DOHH2 (cell line): ENCODE data around the gene DEDD.

Experiments used
- CTCF ChIP-seq: fragments of 200-600 bp; sonication (generic); IDR thresholded peaks from one replicate; pipeline ENCODE4 v1.5.1; 2014; ENCODE audit warnings: antibody characterized with exemption, mild to moderate bottlenecking, low read depth, low read length; ENCODE audit not compliant: poor library complexity, severe bottlenecking
- EZH2phosphoT487 ChIP-seq: fragments of 200-600 bp; sonication (generic); IDR thresholded peaks from 2 replicates; pipeline ENCODE4 v1.6.1; 2017; ENCODE audit warnings: borderline replicate concordance, mild to moderate bottlenecking, antibody characterized with exemption, low read length, moderate library complexity, mixed read lengths

DNA sequence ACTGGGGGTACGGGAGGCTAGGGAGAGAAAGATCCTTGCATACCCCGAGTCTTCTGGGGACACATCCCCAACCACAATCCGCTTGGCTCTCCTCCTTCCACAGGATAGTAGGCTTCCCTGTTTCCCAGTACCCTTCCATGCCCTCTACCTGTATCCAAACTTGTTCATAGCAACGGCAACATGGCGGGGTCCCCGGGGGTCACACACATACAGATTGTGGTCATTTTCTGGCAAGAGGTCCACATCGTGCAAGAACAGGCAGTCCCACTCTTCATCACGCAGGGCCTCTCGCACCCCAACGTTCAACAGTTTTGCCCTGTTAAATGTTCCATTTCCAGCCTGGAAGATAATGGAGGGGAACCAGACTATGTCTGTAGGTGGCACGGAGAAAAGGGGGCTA, 41.2 kb upstream of the DEDD start:
- TF ChIP-seq CTCF = no peak
- TF ChIP-seq EZH2phosphoT487 = no peak
